Measurements from ENCODE around the gene GAS6.

The GAS6 gene

DNA sequence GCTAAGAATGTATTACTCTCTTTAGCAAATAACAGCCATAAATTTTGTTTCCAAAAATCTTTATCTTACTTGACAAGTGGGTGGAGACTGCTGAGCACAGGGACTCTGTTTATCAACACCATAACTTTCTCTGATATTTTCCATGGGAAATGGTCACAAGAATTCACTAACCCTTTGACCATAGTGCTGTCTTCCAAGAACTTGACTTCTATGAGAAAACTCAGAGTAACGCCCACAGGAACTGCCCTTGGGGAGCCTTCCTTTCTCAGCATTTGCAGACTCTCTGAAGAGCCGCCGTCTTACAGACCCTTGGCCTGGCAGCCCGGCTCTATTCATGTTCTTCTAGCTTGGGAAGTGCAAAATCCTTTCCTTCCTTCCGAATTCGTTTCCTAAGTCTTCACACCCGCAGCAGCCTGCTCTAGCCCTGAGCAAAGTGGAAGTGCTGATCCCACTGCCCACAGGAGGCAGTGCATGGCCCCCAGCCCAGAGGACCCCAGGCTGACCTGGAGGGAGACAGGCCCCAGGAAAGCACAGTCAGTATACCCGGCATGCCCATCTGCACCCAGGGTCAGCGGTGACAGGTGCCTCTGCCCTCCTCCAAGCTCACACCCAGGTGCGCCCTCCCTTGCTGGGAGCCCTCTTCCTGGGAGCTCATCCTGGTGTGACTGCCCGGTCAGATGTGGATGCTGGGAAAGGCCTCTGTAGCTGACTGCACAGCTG lies 10.2 kb downstream of the GAS6 start:
- TF ChIP-seq, protein P1, sequence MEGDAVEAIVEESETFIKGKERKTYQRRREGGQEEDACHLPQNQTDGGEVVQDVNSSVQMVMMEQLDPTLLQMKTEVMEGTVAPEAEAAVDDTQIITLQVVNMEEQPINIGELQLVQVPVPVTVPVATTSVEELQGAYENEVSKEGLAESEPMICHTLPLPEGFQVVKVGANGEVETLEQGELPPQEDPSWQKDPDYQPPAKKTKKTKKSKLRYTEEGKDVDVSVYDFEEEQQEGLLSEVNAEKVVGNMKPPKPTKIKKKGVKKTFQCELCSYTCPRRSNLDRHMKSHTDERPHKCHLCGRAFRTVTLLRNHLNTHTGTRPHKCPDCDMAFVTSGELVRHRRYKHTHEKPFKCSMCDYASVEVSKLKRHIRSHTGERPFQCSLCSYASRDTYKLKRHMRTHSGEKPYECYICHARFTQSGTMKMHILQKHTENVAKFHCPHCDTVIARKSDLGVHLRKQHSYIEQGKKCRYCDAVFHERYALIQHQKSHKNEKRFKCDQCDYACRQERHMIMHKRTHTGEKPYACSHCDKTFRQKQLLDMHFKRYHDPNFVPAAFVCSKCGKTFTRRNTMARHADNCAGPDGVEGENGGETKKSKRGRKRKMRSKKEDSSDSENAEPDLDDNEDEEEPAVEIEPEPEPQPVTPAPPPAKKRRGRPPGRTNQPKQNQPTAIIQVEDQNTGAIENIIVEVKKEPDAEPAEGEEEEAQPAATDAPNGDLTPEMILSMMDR (IDR thresholded peaks at IDR 0.05; ENCODE audit: insufficient read depth, low read length, poor library complexity, severe bottlenecking) = no peak
- DNase-seq (ENCODE audit: extremely low read depth, insufficient read length) = no peak
- Histone ChIP-seq H3K27me3 (replicated peaks; ENCODE audit: control insufficient read depth, insufficient read depth, low read length) (no peaks in the 10 kb centered on the region; the same call in 1 of the 2 replicates), H3K4me3 (replicated peaks; ENCODE audit: low read depth, low read length) (no peak overlapping the region), H3K36me3 (ENCODE audit: control insufficient read depth, insufficient read depth, low read length) (no peaks in the 10 kb centered on the region)

DNA sequence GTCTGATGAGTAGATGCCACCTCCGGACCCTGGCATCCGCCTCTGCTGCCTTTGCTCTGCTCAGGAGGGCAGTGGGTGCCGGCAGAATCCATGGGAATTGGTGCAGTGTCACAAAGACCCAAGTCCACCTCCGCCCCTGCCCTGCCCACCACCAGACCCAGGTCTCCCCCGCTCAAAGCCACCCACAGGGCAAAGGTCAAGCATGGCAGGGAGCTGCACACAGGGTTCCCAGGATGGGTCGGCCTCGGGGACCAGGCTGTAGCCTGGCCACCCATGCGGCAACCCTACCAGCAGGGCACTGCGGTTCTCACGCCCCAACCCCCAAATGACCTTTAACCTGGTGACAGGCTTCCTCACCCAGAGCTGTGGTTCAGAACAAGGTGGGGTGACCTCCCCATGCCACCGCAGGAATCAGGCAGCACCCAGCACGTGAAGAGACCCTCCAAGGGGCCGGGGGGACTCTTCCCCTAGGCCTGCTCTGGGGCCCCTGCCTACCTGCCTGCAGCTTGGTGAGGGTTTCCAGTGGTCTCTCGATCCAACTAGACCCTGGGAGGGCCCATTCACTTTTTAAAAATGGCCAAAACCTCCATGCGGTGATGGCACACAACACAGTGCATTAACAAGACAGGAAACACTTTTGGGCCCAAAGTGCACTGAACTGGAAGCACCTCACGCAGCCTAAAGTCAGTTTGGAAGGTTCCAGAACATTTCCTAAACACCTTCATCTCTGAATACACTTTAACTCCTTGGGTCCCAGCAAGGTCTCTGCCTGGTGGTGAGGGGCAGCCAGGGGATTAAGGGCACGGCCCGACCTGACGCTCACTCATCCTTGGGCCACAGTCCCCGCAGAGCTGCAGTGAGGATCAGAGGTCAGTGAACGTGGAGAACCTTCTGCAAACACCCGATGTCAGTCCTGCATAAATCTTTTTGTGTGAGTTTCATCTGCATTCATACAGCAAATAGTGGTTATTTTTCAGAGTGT lies 11.0 kb downstream of the GAS6 start:
- TF ChIP-seq, protein P1 (IDR thresholded peaks at IDR 0.05; ENCODE audit: insufficient read depth, low read length, poor library complexity, severe bottlenecking) = no peak
- H3K4me3 ChIP-seq (replicated peaks; ENCODE audit: low read depth, low read length) = no peak overlapping the region
- no peaks in the 10 kb centered on the region for H3K36me3 ChIP-seq (ENCODE audit: control insufficient read depth, insufficient read depth, low read length)
- no peaks in the 10 kb centered on the region; the same call in 1 of the 2 replicates for H3K27me3 ChIP-seq (replicated peaks; ENCODE audit: control insufficient read depth, insufficient read depth, low read length)
- no peak for DNase-seq (ENCODE audit: extremely low read depth, insufficient read length)

DNA sequence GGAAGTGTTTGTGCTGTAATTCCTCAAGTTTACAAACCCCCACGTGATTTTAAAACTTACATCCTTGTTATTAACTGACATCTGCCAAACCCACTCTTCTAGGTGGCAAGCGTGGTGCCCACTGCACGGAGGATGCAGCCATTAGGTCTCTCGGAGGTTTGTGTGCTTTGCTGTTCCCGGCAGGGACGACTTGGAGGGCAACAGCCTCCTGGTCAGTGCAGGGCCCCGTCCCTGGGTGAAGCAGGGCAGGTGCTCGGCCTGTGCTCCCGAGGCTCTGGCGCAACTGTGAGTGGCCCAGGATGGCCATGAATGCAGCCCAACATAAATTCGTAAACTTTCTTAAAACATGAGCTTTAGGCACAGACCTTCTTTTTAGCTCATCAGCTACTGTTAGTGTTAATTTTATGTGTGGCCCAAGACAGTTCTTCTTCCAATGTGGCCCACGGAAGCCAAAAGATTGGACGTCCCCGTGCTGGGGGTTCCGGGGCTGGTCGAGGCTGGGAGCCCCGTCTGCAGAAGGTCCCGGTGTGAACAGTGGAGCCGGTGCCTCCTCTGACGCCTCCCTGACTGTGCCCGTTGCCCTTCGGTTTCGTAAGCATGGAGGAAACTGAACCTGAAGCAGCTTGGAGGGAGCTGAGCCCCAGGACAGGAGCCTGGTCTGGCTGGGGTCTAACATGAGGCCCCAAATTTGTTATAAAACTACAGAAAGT lies 11.9 kb downstream of the GAS6 start:
- H3K27me3 ChIP-seq (replicated peaks; ENCODE audit: control insufficient read depth, insufficient read depth, low read length) = no peaks in the 10 kb centered on the region; the same call in 1 of the 2 replicates
- no peaks in the 10 kb centered on the region for H3K36me3 ChIP-seq (ENCODE audit: control insufficient read depth, insufficient read depth, low read length)
- H3K4me3 ChIP-seq (replicated peaks; ENCODE audit: low read depth, low read length) = no peak overlapping the region
- no peak for DNase-seq (ENCODE audit: extremely low read depth, insufficient read length)
- TF ChIP-seq, protein P1 (IDR thresholded peaks at IDR 0.05; ENCODE audit: insufficient read depth, low read length, poor library complexity, severe bottlenecking) = no peak

DNA sequence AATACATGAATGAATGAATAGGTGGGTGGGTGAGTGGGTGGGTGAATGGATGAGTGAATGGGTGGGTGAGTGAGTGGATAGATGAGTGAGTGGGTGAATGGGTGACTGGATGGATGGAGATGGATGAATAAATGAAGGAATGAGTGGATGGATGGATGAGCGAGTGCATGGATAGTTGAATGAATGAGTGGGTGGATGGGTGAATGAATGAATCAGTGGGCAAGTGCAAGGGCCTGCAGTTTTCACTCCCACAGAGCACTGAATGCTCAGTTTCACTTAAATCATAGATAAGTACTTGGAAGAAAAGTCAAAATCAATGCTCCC lies 12.4 kb downstream of the GAS6 start:
- H3K36me3 ChIP-seq (ENCODE audit: control insufficient read depth, insufficient read depth, low read length) = no peaks in the 10 kb centered on the region
- no peaks in the 10 kb centered on the region; the same call in 1 of the 2 replicates for H3K27me3 ChIP-seq (replicated peaks; ENCODE audit: control insufficient read depth, insufficient read depth, low read length)
- no peak for DNase-seq (ENCODE audit: extremely low read depth, insufficient read length)
- TF ChIP-seq, protein P1 (IDR thresholded peaks at IDR 0.05; ENCODE audit: insufficient read depth, low read length, poor library complexity, severe bottlenecking) = no peak
- H3K4me3 ChIP-seq (replicated peaks; ENCODE audit: low read depth, low read length) = no peak overlapping the region

DNA sequence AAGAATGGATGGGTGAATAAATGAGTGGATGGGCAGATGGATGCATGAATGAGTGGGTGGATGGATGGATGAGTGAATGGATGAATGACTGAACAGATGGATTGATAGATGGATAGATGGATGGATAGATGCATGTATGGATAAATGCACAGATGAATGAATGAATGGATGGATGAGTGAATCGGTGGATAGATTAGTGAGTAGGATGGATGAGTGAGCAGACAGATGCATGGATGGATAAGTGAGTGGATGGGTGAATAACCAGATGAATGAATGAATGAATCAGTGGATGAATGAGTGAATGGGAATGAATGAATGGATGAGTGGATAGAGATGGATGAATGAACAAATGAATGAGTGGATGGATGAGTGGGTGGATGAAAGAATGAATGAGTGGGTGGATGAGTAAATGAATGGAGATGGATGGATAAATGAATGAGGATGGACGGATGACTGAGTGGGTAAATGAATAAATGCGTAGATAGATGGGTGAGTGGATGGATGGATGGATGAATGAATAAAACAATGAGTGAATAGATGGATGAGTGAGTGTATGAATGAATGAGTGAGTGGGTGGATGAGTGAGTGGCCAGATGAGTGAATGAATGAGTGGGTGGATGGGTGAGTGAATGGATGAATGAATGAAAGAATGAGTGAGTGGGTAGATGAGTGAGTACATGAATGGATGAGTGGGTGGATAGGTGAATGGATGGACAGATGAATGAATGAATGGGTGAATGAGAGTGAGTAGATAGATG lies 13.0 kb downstream of the GAS6 start:
- Histone ChIP-seq H3K4me3 (replicated peaks; ENCODE audit: low read depth, low read length) (no peak overlapping the region), H3K27me3 (replicated peaks; ENCODE audit: control insufficient read depth, insufficient read depth, low read length) (no peaks in the 10 kb centered on the region; the same call in 1 of the 2 replicates), H3K36me3 (ENCODE audit: control insufficient read depth, insufficient read depth, low read length) (no peaks in the 10 kb centered on the region)
- DNase-seq (ENCODE audit: extremely low read depth, insufficient read length) = no peak
- TF ChIP-seq, protein P1 (IDR thresholded peaks at IDR 0.05; ENCODE audit: insufficient read depth, low read length, poor library complexity, severe bottlenecking) = no peak
